ENCODE data around the gene IER5L.

DNA sequence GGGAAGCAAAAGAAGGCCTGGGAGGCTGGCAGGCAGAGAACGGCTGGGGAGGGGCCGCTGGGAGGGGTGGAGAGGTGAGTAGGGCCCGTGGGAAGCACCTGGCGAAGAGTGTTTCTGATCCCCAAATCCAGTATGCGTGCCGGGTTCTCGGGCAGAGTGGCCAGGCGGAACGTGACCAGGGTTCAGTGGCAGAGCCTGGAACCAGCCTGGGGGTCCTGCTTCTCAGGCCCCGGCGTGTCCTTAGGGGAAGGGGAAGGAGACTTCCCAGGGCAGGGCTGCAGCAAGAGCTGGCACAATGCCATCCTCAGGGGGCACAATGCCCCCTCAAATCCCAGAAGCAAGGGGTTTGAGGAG lies 25.5 kb upstream of the IER5L start:
- TF ChIP-seq, protein P1, sequence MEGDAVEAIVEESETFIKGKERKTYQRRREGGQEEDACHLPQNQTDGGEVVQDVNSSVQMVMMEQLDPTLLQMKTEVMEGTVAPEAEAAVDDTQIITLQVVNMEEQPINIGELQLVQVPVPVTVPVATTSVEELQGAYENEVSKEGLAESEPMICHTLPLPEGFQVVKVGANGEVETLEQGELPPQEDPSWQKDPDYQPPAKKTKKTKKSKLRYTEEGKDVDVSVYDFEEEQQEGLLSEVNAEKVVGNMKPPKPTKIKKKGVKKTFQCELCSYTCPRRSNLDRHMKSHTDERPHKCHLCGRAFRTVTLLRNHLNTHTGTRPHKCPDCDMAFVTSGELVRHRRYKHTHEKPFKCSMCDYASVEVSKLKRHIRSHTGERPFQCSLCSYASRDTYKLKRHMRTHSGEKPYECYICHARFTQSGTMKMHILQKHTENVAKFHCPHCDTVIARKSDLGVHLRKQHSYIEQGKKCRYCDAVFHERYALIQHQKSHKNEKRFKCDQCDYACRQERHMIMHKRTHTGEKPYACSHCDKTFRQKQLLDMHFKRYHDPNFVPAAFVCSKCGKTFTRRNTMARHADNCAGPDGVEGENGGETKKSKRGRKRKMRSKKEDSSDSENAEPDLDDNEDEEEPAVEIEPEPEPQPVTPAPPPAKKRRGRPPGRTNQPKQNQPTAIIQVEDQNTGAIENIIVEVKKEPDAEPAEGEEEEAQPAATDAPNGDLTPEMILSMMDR (IDR thresholded peaks at IDR 0.05) = no peak
- TF ChIP-seq POLR2A (IDR thresholded peaks at IDR 0.05) = no peak
